Right lobe of liver (tissue), 6 donors: ENCODE measurements around the gene WNK2. TPM values are rescaled to one million over a fixed set of nuclear protein-coding genes. Genes with fewer than 3 reads are reported as not detected.
A peak's percentile ranks its signal among the peaks of the same experiment; 100 is the strongest.

Experiments
- ATAC-seq, 4 donors: fragments of 200-7000 bp; cut with Tn5 transposase; one replicate each; pipeline ENCODE4 v1.9.1; 2020; ENCODE audit warnings: mild to moderate bottlenecking in 4 of 4, moderate library complexity in 4 of 4
- DNase-seq, 3 donors: peaks; one replicate each; pipeline ENCODE4 v3.0.0-alpha.2; 2020
- H3K27ac ChIP-seq, 3 donors: fragments of 200-600 bp; one replicate each; pipeline ENCODE4 v1.8.0; 2022
- H3K27me3 ChIP-seq, 2 donors: fragments of 200-600 bp; one replicate each; pipeline ENCODE4 v1.8.0; 2022
- H3K36me3 ChIP-seq, 4 donors: fragments of 200-600 bp; sonication (generic) in 1 of 4; one replicate each; pipeline versions ENCODE4 v1.5.1 to v1.8.0; 2017 to 2022; ENCODE audit warnings: control low read depth in 1 of 4
- H3K4me1 ChIP-seq, 4 donors: fragments of 200-600 bp; sonication (generic) in 1 of 4; one replicate each; pipeline versions ENCODE4 v1.5.1 to v1.8.0; 2017 to 2022; ENCODE audit warnings: control low read depth in 1 of 4
- H3K4me3 ChIP-seq, 3 donors: fragments of 200-600 bp; one replicate each; pipeline ENCODE4 v1.8.0; 2022
- H3K9me3 ChIP-seq, 4 donors: fragments of 200-600 bp; sonication (generic) in 1 of 4; one replicate each; pipeline versions ENCODE4 v1.5.1 to v1.8.0; 2017 to 2022; ENCODE audit warnings: control low read depth in 1 of 4
- CTCF ChIP-seq, 4 donors: fragments of 200-600 bp in 3 of 4; fragments of 450-650 bp in 1 of 4; IDR thresholded peaks; one replicate each; pipeline versions ENCODE4 v1.5.1 to v1.8.0; 2016 to 2022; ENCODE audit warnings: antibody characterized with exemption in 4 of 4, mild to moderate bottlenecking in 2 of 4
- POLR2A ChIP-seq: fragments of 450-650 bp; IDR thresholded peaks from one replicate; pipeline ENCODE4 v1.6.1; 2017; ENCODE audit warnings: antibody characterized with exemption, mild to moderate bottlenecking
- WGBS: methylation state at CpG from one replicate; pipeline ENCODE4 v1.1.6; 2018; ENCODE audit warnings: low coverage, low lambda C conversion rate; ENCODE audit not compliant: insufficient coverage; ENCODE audit errors: missing lambda C conversion rate; 5-methylcytosine and 5-hydroxymethylcytosine counted together
- intact Hi-C, 2 donors: fragments of 100-400 bp; cut with DNase I; formaldehyde crosslinking; loops; one replicate each; pipeline versions ENCODE4 v1.11.2 to v1.14.1; 2022
- total RNA-seq, 6 experiments: library from RNA; depleted of rRNA in 2 of 6; stranded (reverse); fragments of >200 nt in 2 of 6; fragmentation: NEBNext Ultra II Directional in 3 of 6; extraction: Animal tissue kit (Norgen Biotek cat#: 25700) in 3 of 6; gene quantifications; one replicate each; pipeline versions ENCODE4 v1.1.0 to v1.2.4, GENCODE V29; 2016 to 2023
- donor health status: DM: no; HTN: yes; CAD: no.
- donor health status: DM: no; HTN: no; CAD: no.
- donor health status: DM: no; HTN: no; CAD: no.
- donor health status: DM: no; HTN: yes; CAD: no.
- donor health status: DM: no; HTN: yes; CAD: no.

WNK2 gene
- total RNA-seq, 6 experiments from 2014 or later = 0.43 to 3.6 (median 1.3) TPM

GRCh38 chr9:93306579-93307091, 122.7 kb downstream of the WNK2 start:
- Histone ChIP-seq H3K4me1 (no peaks in the 10 kb centered on the region), H3K9me3 (no peaks in the 10 kb centered on the region), H3K27me3 (no peaks in the 10 kb centered on the region), H3K36me3 (no peaks in the 10 kb centered on the region), H3K4me3 (no peak overlapping the region), H3K27ac (no peak overlapping the region)
- TF ChIP-seq POLR2A (no peak), CTCF (IDR thresholded peaks at IDR 0.05) (no peak)
- ATAC-seq (no peak), DNase-seq (no peak)
- WGBS = 91% methylated on average over 34 of the region's 35 CpGs
- intact Hi-C loops = loop anchor here (5.0 to 10.0 kb wide), 3 partner anchors 144 to 302 kb away; no protein-coding TSS in a partner anchor

GRCh38 chr9:93307468-93308157, 123.7 kb downstream of the WNK2 start:
- TF ChIP-seq POLR2A (no peak), CTCF (IDR thresholded peaks at IDR 0.05) (no peak)
- H3K9me3 ChIP-seq = no peaks in the 10 kb centered on the region
- no peaks in the 10 kb centered on the region for H3K27me3 ChIP-seq
- no peaks in the 10 kb centered on the region for H3K4me1 ChIP-seq
- intact Hi-C loops = loop anchor here (5.0 to 10.0 kb wide), 3 partner anchors 145 to 303 kb away; no protein-coding TSS in a partner anchor
- H3K36me3 ChIP-seq = no peaks in the 10 kb centered on the region
- WGBS = 82% methylated on average over 6 of the region's 24 CpGs
- DNase-seq = no peak
- no peak overlapping the region for H3K27ac ChIP-seq
- no peak for ATAC-seq
- no peak overlapping the region for H3K4me3 ChIP-seq

GRCh38 chr9:93308158-93308602, 124.2 kb downstream of the WNK2 start:
- H3K27ac ChIP-seq = no peak overlapping the region
- DNase-seq = peak in 1 of 3 donors; percentile 40
- ATAC-seq = no peak
- H3K9me3 ChIP-seq = no peaks in the 10 kb centered on the region
- WGBS = no CpG with 5 or more reads among the region's 22 CpGs
- intact Hi-C loops = loop anchor here (5.0 to 10.0 kb wide), 3 partner anchors 146 to 303 kb away; no protein-coding TSS in a partner anchor
- H3K4me1 ChIP-seq = peaks cover 0 to 3% (median 0%) of the 10 kb centered on the region in 4 donors
- no peaks in the 10 kb centered on the region for H3K36me3 ChIP-seq
- no peak overlapping the region for H3K4me3 ChIP-seq
- TF ChIP-seq POLR2A (no peak), CTCF (IDR thresholded peaks at IDR 0.05) (no peak)
- H3K27me3 ChIP-seq = no peaks in the 10 kb centered on the region

GRCh38 chr9:93308676-93309075, 124.7 kb downstream of the WNK2 start:
- DNase-seq (no peak), ATAC-seq (no peak)
- no peaks in the 10 kb centered on the region for H3K36me3 ChIP-seq
- intact Hi-C loops = loop anchor here (5.0 to 10.0 kb wide), 3 partner anchors 146 to 304 kb away; no protein-coding TSS in a partner anchor
- TF ChIP-seq POLR2A (no peak), CTCF (IDR thresholded peaks at IDR 0.05) (no peak)
- no peaks in the 10 kb centered on the region for H3K9me3 ChIP-seq
- H3K4me1 ChIP-seq = peaks cover 0 to 6% (median 0%) of the 10 kb centered on the region in 4 donors
- no peak overlapping the region for H3K27ac ChIP-seq
- no peak overlapping the region for H3K4me3 ChIP-seq
- no CpG with 5 or more reads among the region's 7 CpGs for WGBS
- no peaks in the 10 kb centered on the region for H3K27me3 ChIP-seq
